HepG2 (cell line): ENCODE results near the gene BAHCC1. TPM values are rescaled to one million over a fixed set of nuclear protein-coding genes. Genes with fewer than 3 reads are reported as not detected.

Experiments used
- CEBPG ChIP-seq: IDR thresholded peaks from 2 replicates; pipeline ENCODE4 v1.6.1; 2016
- EEA1 ChIP-seq: sonication (generic); formaldehyde crosslinking; IDR thresholded peaks from 2 replicates; pipeline ENCODE4 v1.5.1; 2020; ENCODE audit warnings: mild to moderate bottlenecking, missing genetic modification reagents, borderline replicate concordance
- GFI1 ChIP-seq: sonication (generic); formaldehyde crosslinking; IDR thresholded peaks from 2 replicates; pipeline ENCODE4 v1.5.0; 2020; ENCODE audit warnings: missing genetic modification reagents, mild to moderate bottlenecking, borderline replicate concordance
- HMGXB3 ChIP-seq: sonication (generic); formaldehyde crosslinking; IDR thresholded peaks from 2 replicates; pipeline ENCODE4 v1.4.0; 2020; ENCODE audit warnings: missing genetic modification reagents, borderline replicate concordance
- MIXL1 ChIP-seq: IDR thresholded peaks from 2 replicates; pipeline ENCODE4 v1.6.1; 2016
- NR1H2 ChIP-seq: sonication (generic); formaldehyde crosslinking; IDR thresholded peaks from 2 replicates; pipeline ENCODE4 v1.8.1; 2022; ENCODE audit warnings: low read depth, missing genetic modification reagents, borderline replicate concordance
- REL ChIP-seq: sonication (generic); formaldehyde crosslinking; conservative IDR thresholded peaks from 2 replicates; pipeline ENCODE4 v1.8.0; 2022; ENCODE audit warnings: mild to moderate bottlenecking, missing genetic modification reagents, moderate library complexity
- SIN3B ChIP-seq: fragments of 150-350 bp; IDR thresholded peaks from 2 replicates; pipeline ENCODE4 v1.6.1; 2014; ENCODE audit warnings: low read length
- TOPORS ChIP-seq: sonication (generic); formaldehyde crosslinking; IDR thresholded peaks from 2 replicates; pipeline ENCODE4 v1.8.0; 2023; ENCODE audit warnings: mild to moderate bottlenecking, missing genetic modification reagents
- ZBTB33 ChIP-seq: sonication (generic); formaldehyde crosslinking; IDR thresholded peaks from 2 replicates; pipeline ENCODE4 v1.4.0; 2020; ENCODE audit warnings: missing genetic modification reagents
- ZBTB39 ChIP-seq: sonication (generic); formaldehyde crosslinking; IDR thresholded peaks from 2 replicates; pipeline ENCODE4 v1.5.0; 2020; ENCODE audit warnings: missing genetic modification reagents
- ZFYVE20 ChIP-seq: sonication (generic); formaldehyde crosslinking; IDR thresholded peaks from 2 replicates; pipeline ENCODE4 v1.8.0; 2023; ENCODE audit warnings: low read depth, mild to moderate bottlenecking, moderate library complexity, missing genetic modification reagents, borderline replicate concordance
- ZMYM4 ChIP-seq: sonication (generic); formaldehyde crosslinking; IDR thresholded peaks from 2 replicates; pipeline ENCODE4 v1.8.1; 2023; ENCODE audit warnings: mild to moderate bottlenecking, missing genetic modification reagents
- ZNF564 ChIP-seq: sonication (generic); formaldehyde crosslinking; IDR thresholded peaks from 2 replicates; pipeline ENCODE4 v1.8.1; 2023; ENCODE audit warnings: mild to moderate bottlenecking, missing genetic modification reagents
- ZNF740 ChIP-seq: sonication (generic); formaldehyde crosslinking; IDR thresholded peaks from 2 replicates; pipeline ENCODE4 v1.4.0; 2020; ENCODE audit warnings: missing genetic modification reagents
- ZNF761 ChIP-seq: sonication (generic); formaldehyde crosslinking; conservative IDR thresholded peaks from 2 replicates; pipeline ENCODE4 v1.4.0; 2020; ENCODE audit warnings: mild to moderate bottlenecking, missing genetic modification reagents
- polyA plus RNA-seq, 8 experiments: library from polyadenylated mRNA; depleted of rRNA in 3 of 8; stranded (reverse) in 7 of 8; unstranded in 1 of 8; fragments of >200 nt; fragmentation: Illumina TruSeq in 4 of 8; extraction: Trizol in 4 of 8; gene quantifications; 2 replicates each; pipeline versions ENCODE4 v1.2.1 to v1.2.3, GENCODE V29; 2011 to 2016; ENCODE audit warnings: low read depth in 4 of 8, missing spikeins in 1 of 8, mixed read lengths in 1 of 8; ENCODE audit not compliant: insufficient read depth in 1 of 8
- total RNA-seq, 5 experiments: library from RNA; depleted of rRNA; stranded (reverse); fragments of >200 nt; fragmentation: Illumina TruSeq; extraction: Trizol; gene quantifications; 2 replicates each; pipeline ENCODE4 v1.2.3, GENCODE V29; 2016; ENCODE audit warnings: low read depth in 1 of 5
- TF ChIP-seq, protein P1 (sequence below): sonication (generic); formaldehyde crosslinking; IDR thresholded peaks from 2 replicates; pipeline ENCODE4 v1.5.0; 2020; ENCODE audit warnings: missing genetic modification reagents, mild to moderate bottlenecking, borderline replicate concordance

Gene BAHCC1
- total and polyA plus RNA-seq, 2 of the 13 experiments (the other 11 are each of a cell fraction or from before 2014, with no cell fraction given): 1.4 to 1.7 TPM

DNA sequence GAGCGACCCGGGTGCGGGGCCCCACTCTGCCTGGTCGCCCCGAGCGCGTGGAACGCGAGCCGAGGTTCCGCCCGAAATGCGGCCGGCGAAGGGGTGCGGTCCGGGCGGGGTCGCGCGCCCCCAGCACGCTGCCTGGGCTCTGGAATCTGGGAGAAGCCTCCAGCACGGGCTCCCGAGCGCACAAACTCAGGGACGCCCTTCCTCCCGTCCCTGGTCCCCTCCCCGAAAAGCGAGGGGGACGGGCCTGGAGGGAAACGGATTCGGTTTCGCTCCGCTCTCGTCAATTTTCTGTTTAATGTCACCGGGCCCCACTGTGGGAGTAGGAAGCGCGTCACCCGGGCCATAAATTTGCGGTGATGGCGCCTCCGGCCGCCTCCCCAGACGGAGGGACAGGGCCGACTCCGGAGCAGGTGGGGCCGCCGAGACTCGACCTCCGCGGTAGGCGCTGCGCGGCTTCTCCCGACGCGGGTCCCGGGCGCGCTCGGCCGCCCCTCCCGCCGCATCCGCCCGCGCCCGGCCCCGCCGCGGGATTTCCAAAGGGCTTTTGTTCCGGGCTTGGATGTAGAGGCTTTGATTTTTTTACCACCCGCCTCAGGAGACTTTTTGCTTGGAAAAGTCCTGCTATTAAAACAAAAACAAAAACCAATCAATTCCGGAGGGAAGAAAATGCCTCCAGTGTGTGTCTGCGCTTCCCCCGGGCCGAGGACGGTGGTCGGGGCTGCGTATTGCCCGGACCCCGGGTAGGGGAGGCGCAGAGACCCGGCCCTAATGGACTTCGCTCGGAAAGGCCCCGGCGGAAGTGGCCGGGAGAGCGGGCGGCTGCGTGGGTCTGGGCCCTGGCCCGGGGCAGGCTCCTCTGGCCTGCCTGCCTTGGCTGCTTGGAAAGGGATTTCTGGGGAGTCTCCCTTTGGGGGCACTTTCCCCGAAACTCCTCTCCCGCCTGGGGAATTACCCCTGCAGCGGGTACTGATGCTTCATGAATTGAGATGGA is 7.9 kb upstream of the BAHCC1 start (continued):
- TF ChIP-seq, protein P1, sequence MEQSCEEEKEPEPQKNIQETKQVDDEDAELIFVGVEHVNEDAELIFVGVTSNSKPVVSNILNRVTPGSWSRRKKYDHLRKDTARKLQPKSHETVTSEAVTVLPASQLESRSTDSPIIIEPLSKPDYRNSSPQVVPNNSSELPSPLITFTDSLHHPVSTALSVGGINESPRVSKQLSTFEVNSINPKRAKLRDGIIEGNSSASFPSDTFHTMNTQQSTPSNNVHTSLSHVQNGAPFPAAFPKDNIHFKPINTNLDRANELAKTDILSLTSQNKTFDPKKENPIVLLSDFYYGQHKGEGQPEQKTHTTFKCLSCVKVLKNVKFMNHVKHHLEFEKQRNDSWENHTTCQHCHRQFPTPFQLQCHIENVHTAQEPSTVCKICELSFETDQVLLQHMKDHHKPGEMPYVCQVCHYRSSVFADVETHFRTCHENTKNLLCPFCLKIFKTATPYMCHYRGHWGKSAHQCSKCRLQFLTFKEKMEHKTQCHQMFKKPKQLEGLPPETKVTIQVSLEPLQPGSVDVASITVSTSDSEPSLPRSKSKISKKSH (CRISPR knock-in tag): peak; percentile 23; the same call in 1 of the 2 replicates
- TF ChIP-seq ZNF761 (CRISPR knock-in tag) (no peak), ZNF740 (CRISPR knock-in tag) (no peak), CEBPG (CRISPR knock-in tag) (no peak), TOPORS (CRISPR knock-in tag) (no peak), HMGXB3 (CRISPR knock-in tag) (no peak), REL (CRISPR knock-in tag) (no peak), MIXL1 (CRISPR knock-in tag) (no peak), ZFYVE20 (CRISPR knock-in tag) (0 out of 2 replicates have a peak, but pooled peaks have one; percentile 46), ZMYM4 (CRISPR knock-in tag) (no peak), ZNF564 (CRISPR knock-in tag) (no peak; the same call in 1 of the 2 replicates), EEA1 (CRISPR knock-in tag) (peak; percentile 89; the same call in 1 of the 2 replicates), SIN3B (no peak), NR1H2 (CRISPR knock-in tag) (no peak), ZBTB33 (no peak), GFI1 (no peak; the same call in 1 of the 2 replicates), ZBTB39 (CRISPR knock-in tag) (no peak)
